Ectodermal cell (in vitro differentiated cells): ENCODE data around the gene OR2T5.
"Not testable (repeated sequence)": the region's sequence is repeated elsewhere in the genome, so short reads cannot be mapped to it uniquely, and the experiment has no call there.

ENCODE experiments used
- H3K27ac ChIP-seq: 2 replicates; pipeline ENCODE4 v1.7.0; 2013; ENCODE audit warnings: mild to moderate bottlenecking, low read depth, low read length; ENCODE audit not compliant: insufficient read depth, poor library complexity, severe bottlenecking
- H3K27me3 ChIP-seq: 2 replicates; pipeline ENCODE4 v1.7.0; 2013; ENCODE audit warnings: mild to moderate bottlenecking, low read length; ENCODE audit not compliant: insufficient read depth, control insufficient read depth, poor library complexity, severe bottlenecking
- H3K36me3 ChIP-seq: one replicate; pipeline ENCODE4 v1.7.0; 2013; ENCODE audit warnings: low read length; ENCODE audit not compliant: control insufficient read depth, insufficient read depth
- H3K4me1 ChIP-seq: one replicate; pipeline ENCODE4 v1.7.0; 2013; ENCODE audit warnings: low read length; ENCODE audit not compliant: control insufficient read depth, insufficient read depth
- H3K4me3 ChIP-seq: 2 replicates; pipeline ENCODE4 v1.7.0; 2013; ENCODE audit warnings: low read depth, low read length, control low read depth; ENCODE audit not compliant: insufficient read depth
- H3K9me3 ChIP-seq: 2 replicates; pipeline ENCODE4 v1.7.0; 2013; ENCODE audit warnings: mild to moderate bottlenecking, low read length, moderate library complexity; ENCODE audit not compliant: control insufficient read depth
- WGBS, 2 experiments: methylation state at CpG; one replicate each; pipeline ENCODE4 v1.1.7; 2013; ENCODE audit warnings: missing lambda C conversion rate in 2 of 2; 5-methylcytosine and 5-hydroxymethylcytosine counted together

Gene OR2T5

DNA sequence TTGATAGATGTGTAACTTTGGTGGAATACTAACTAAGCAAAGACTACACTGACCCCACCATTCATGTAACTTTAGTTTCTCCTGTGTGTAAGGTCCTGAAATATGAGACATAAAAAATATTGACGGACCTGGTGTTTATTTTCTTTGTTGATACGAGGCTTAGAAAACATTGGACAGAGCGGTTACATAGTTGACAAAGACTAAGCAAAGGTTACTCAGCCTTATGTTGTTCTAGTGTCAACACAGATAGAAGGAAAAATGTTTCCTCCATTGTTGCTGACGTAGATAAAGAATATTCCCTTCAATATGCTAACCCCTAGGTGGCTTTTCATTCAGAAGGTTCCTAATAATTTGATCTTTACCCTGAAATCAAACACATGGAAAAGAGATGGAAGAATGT lies 33.3 kb upstream of the OR2T5 start:
- WGBS, 2 experiments: no CpG with 5 or more reads among the region's 4 CpGs
- H3K4me3 ChIP-seq, H3K36me3 ChIP-seq: not testable (repeated sequence)

DNA sequence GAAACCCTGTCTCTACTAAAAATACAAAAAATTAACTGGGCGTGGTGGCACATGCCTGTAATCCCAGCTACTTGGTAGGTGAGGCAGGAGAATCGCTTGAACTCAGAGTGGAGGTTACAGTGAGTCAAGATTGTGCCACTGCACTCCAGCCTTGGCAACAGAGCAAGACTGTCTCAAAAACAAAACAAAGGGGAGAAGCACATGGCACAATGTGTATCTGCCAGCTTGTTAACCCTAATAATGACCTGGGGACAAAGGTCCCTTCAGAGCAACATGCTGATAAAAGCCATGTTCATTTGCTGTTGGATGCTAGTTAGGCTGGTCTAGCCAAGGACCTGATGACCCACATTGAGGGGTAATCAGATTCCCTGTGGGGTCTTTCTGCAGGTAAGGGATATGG lies 31.8 kb upstream of the OR2T5 start:
- not testable (repeated sequence) for H3K27me3 ChIP-seq, H3K36me3 ChIP-seq, H3K9me3 ChIP-seq, H3K4me1 ChIP-seq, H3K27ac ChIP-seq, H3K4me3 ChIP-seq
- no CpG with 5 or more reads among the region's 2 CpGs for WGBS, 2 experiments

More for the DNA sequence above, 33.3 kb upstream of the OR2T5 start:
- H3K9me3 ChIP-seq, H3K27ac ChIP-seq, H3K4me1 ChIP-seq, H3K27me3 ChIP-seq: not testable (repeated sequence)

DNA sequence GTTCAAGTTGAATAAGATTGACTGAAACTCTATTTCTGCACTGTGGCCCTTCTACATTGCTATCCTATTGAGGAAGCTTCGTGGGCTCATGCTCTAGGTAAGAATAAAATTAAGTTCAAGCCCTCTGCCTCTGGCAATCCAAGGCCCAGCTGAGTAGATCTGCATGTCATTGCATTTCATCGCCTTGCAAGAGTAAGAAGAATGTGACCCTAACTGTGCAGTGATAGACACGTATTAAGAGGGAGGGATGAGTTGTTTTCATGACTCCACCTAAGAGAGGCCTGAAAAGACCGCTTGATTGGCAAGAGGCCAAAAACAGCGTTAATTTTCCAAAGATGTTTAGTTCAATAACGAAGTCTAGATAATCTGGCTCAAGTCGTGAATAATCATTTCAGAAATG lies 29.3 kb upstream of the OR2T5 start:
- not testable (repeated sequence) for H3K9me3 ChIP-seq, H3K27ac ChIP-seq, H3K4me1 ChIP-seq, H3K27me3 ChIP-seq, H3K4me3 ChIP-seq, H3K36me3 ChIP-seq
- WGBS, 2 experiments: 49 to 50% methylated on average over 6 to 7 of the region's 7 CpGs

DNA sequence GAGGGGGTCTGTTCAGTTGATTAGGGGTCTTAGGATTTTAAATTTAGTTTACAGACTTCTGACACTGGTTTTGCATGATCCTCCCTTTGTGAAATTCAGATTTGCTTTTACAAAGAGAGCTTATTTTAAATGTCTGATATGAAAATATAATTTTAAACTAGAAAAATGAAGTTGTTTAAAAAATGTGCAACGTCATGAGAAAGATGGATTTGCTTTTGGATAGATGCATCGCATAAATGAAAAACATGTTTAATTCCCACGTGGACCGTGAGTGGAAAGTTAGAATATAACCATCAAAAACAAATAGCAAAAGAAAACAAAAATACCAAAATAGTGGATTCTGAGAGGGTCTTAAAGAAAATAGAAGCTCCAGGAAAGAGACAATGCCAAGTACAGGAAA lies 17.2 kb upstream of the OR2T5 start:
- 66 to 69% methylated on average over 2 to 3 of the region's 4 CpGs for WGBS, 2 experiments
- no peaks in the 10 kb centered on the region for H3K27me3 ChIP-seq

DNA sequence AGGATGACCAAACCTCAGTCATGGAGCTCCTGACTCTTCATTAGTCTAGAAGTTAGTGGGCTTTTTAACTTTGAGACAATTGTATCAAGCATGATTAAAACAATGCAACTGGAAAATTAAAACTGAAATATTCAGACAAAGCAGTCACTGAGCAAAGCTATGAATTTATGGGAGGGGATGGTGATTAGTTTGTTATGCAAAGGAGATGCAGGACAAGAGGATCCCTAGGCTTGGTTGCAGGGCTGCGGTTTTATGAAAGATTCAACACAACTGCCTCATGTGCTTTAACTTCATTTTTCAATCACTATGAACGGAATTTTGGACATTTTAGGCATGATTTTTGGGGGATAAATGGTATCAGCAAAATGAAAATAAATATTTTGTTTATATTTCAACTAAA lies 16.3 kb upstream of the OR2T5 start:
- H3K4me3 ChIP-seq, H3K9me3 ChIP-seq, H3K36me3 ChIP-seq, H3K4me1 ChIP-seq, H3K27me3 ChIP-seq, H3K27ac ChIP-seq: not testable (repeated sequence)
- 40% methylated on average over 2 of the region's 2 CpGs; no CpG with 5 or more reads in 1 of the 2 experiments for WGBS, 2 experiments

More for the DNA sequence above, 17.2 kb upstream of the OR2T5 start:
- no peak overlapping the region for H3K27ac ChIP-seq
- H3K9me3 ChIP-seq: peaks cover 10% of the 10 kb centered on the region
- no peaks in the 10 kb centered on the region for H3K4me1 ChIP-seq
- H3K4me3 ChIP-seq: no peak overlapping the region
- H3K36me3 ChIP-seq: no peaks in the 10 kb centered on the region

DNA sequence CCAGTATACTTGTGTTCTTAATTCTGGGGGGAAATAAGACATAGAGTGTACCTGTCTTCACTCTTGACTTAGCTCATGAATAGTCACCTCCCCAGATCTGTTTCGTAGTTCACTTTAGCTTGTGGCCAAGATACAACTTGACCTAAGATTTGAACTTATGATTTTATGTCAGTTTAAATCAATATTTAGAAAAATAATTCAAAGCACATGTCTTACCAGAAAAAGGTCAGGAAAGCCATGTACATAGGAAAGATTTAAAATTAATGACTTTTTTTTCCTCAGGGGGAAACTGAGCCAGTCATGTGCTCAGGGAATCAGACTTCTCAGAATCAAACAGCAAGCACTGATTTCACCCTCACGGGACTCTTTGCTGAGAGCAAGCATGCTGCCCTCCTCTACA lies 15.3 kb upstream of the OR2T5 start, which contains the start of gene OR2T3:
Gene OR2T3, plus strand, starts transcription at position 301 of the 400 bp plus-strand sequence. Its CDS starts 0 bp downstream, at position 301.
- not testable (repeated sequence) for H3K4me3 ChIP-seq, H3K4me1 ChIP-seq, H3K27ac ChIP-seq, H3K36me3 ChIP-seq, H3K27me3 ChIP-seq, H3K9me3 ChIP-seq
- WGBS, 2 experiments: no CpG with 5 or more reads among the region's 2 CpGs

DNA sequence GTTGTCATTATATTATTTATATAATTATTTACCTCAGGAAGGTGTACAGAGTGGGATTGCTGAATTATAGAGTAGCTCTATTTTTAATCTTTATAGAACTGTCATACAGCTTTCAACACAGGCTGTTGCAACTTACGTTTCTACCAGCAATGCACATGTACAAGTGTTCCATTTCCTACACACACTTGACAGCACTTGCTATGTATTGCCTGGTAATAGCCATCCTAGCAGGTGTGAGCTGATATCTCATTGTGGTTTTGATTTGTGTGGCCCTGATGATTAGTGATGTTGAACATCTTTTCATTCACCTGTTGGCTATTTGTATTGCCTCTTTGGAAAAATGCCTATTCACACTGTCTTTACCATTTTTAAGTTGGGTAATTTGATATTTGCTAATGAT lies 12.7 kb upstream of the OR2T5 start:
- not testable (repeated sequence) for H3K27me3 ChIP-seq, H3K4me1 ChIP-seq, H3K9me3 ChIP-seq, H3K27ac ChIP-seq, H3K4me3 ChIP-seq, H3K36me3 ChIP-seq
- no CpG with 5 or more reads among the region's 1 CpG for WGBS, 2 experiments

DNA sequence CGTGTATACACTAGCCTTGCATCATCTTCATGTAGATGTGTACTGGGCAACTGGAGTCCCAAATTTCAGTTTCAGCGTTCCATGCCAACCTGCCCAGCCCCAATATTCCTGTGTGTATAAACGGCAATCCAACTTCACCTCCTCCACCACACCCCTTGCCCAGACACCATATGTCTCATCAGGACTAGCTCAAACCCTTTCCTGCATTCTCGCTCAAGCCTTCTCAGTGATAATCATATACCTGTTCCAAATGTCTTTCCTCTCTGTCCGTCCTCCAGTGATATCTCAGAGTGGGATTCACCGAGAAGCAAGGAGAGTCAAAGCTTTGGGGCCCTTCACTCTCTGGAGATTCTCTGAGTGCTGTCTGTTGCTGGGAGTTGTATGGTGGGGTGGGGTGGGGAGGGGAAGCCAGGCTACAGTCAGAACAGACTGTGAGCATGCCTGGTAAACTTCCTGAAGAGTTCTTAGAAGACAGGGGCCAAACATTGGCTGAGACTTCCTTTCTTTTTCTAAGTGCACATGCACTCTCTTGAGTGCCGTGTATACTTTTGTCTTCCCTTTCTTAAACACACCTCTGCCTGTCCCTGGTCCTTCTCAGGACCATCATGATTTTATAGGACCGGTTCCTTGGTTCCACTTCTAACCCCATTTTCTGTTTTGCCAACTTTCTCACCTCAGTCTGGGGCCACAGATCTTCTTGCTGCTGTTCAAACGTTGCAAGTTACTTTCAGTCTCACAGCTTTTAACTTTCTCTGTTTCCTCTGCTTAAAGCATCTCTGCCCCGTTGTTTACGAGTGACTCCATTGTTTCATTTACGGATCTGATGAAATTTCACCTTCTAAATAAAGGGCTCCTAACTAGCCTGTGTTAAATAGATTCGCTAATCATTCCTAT lies 6.5 kb upstream of the OR2T5 start:
- H3K4me3 ChIP-seq, H3K9me3 ChIP-seq, H3K27me3 ChIP-seq, H3K4me1 ChIP-seq, H3K36me3 ChIP-seq, H3K27ac ChIP-seq: not testable (repeated sequence)
- 61 to 67% methylated on average over 10 to 11 of the region's 13 CpGs for WGBS, 2 experiments

DNA sequence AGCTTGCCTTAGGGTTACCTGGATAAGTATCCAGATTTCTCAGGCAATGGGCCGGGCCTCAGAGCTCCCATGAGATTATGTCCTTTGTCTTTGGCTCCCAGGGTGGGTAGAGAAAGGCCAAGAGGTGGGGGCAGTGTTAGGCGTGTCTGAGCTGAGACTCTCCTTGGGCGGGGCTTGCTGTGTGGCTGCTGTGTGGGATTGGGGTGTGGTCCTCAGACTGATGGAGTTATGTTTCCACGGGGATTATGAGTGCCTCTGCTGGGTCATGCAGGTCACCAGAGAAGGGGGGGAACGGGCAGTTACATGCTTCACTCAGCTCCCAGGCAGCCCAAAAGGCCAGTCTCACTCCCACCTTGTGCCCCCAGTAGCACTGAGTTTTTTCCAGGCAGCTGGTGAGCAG lies 8.3 kb downstream of the OR2T5 start:
- not testable (repeated sequence) for H3K9me3 ChIP-seq, H3K27me3 ChIP-seq, H3K4me1 ChIP-seq, H3K36me3 ChIP-seq, H3K4me3 ChIP-seq, H3K27ac ChIP-seq
- no CpG with 5 or more reads among the region's 5 CpGs for WGBS, 2 experiments

DNA sequence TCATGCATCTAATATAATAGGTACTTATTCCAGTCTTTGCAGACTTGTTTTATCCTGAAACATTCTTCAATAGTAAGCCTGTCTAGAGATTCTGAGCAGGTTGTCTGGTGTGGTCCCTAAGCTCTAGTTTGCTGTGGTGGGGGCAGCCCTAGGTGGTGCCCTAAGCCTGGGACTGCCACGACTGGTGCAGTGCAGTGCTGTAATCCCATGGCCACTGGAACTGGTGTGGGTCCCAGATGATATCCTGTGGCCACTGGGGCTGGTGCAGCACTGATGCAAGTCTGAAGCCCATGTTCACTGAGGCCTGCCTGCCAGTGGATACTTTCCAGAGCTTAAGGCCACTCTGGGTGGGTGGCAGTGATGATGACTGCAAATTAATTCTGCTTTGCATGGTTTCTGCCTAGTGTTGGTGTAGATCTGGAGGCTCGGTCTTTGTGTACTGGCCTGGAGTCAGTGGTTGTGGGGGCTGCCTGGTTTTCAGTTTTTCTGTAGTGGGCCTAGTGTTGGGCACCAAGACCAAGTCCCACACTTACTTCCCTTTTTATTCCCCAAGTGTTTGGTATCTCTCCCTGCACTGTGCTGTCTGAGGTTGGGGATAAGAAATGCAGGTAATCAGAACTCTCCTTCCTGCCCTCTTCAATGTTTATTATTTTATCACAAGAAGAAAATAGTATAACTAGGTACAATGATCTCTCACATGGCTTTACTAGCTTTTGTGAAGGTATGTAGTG lies 12.1 kb downstream of the OR2T5 start:
- H3K27me3 ChIP-seq: not testable (repeated sequence)
- WGBS, 2 experiments: 60 to 75% methylated on average over 1 of the region's 2 CpGs

More for the DNA sequence above, 12.1 kb downstream of the OR2T5 start:
- H3K4me3 ChIP-seq, H3K27ac ChIP-seq, H3K4me1 ChIP-seq, H3K36me3 ChIP-seq, H3K9me3 ChIP-seq: not testable (repeated sequence)
